Measurements from ENCODE around the gene PLPPR1.

DNA sequence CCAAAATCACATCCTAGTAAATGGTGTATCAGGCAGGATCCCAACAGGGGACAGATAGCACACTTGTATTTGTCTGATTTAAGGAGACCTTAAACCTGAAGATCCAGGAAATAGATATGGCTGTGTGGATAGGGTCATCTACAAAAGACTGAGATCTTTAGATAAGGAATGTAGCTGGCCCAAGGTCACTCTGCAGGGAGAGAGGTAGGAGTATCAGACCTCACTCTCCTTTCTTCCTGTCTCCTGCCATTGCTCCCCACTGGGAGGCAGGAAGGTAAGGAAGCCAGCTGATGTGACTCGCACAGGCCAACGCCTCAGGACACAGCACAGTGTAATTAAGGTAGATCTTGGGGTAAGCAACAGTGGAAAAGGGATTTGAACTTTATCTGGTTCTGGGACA is 85.8 kb downstream of the PLPPR1 start:
- TF ChIP-seq ZNF70 (CRISPR knock-in tag; IDR thresholded peaks at IDR 0.05) (no peak), OSR1 (CRISPR knock-in tag; IDR thresholded peaks at IDR 0.05) (no peak)
